ENCODE results near the gene SBF2.

SBF2 gene

DNA sequence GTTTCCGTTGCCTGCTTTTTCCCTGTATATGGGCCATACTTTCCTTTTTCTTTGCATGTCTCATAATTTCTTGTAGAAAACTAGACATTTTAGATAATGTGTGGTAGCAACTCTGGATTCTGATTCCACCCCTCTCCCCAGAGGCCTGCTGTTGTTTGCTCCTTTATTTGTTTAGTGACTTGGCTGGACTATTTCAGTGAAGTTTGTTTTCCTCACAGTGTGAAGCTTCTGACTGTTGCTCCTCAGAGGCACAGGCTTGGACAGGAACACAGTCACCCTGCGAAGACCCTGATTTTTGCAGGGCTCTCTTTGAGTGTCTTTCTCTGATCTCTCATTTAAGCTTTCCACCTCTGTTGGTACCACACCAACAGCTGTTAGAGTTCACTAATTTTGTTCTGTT, 557.7 kb downstream of the SBF2 start:
- no peak for DNase-seq

DNA sequence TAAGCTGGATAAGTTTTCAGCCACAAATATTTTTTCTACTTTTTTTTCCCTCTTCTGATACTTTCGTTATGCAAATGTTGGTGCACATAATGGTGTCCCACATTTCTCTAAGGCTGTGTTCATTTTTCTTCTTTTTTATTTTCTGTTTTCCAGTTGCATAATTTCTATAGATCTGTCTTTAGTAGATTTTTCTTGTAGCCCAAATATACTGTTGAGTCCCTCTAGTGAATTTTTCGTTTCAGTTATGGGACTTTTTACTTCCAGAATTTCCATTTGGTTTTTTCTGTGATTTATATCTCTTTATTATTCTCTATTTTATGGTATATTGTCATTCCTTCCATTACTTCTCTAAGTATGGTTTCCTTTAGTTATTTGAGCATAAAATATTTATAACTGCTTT, 558.1 kb downstream of the SBF2 start:
- DNase-seq = no peak

DNA sequence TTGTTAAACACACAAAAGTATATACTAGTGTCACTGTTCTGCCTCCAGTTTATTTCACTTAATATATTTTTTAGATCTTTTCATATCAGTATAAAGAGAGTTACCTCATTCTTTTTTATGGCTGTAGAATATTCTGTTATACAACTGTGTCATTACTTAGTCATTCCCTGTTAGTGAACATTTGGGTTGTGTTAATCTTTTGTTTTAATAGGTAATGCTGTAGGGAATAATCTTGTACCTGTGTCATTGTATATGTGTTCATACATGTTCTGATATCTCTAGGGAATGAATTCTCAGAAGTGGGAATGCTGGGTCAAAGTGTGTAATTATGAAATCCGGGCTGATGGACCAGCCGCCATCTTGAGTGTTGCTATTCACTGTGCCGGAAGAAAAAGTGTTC, 558.8 kb downstream of the SBF2 start:
- no peak for DNase-seq

DNA sequence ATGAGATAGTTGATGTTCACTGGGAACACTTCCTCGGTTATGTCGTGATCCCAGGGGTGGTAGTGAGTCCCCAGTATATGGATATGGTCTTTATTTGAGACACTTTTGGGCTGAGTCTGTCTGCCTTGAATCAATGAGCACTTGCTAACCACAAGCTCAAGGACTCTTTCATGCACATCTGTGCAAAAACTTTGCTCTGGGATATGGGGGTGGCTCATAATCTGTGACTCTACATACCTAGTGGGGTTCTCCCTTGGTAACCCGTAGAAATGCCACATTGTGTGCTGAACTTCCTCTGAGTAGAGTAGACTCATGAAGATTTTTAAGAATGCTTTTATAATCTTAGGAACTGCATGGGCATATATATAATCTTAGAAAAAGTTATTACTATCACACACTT, 560.8 kb downstream of the SBF2 start:
- no peak for DNase-seq

DNA sequence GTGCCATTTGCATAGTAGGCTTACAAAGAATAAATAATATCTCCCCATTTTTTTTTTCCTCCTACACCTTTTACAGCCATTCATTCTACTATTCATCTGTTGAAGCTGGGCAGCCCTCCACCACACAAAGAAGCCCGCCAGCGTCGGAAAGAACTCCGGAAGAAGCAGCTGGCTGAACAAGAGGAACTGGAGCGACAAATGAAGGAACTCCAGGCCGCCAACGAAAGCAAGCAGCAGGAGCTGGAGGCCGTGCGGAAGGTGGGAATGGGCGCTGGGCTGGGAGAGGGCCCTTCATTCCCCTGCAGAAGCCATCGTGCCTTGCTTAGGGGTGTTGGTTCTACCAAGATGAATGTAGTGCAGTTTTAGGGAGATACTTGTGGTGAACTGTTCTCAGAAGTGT, 561.6 kb downstream of the SBF2 start:
- no peak for DNase-seq

DNA sequence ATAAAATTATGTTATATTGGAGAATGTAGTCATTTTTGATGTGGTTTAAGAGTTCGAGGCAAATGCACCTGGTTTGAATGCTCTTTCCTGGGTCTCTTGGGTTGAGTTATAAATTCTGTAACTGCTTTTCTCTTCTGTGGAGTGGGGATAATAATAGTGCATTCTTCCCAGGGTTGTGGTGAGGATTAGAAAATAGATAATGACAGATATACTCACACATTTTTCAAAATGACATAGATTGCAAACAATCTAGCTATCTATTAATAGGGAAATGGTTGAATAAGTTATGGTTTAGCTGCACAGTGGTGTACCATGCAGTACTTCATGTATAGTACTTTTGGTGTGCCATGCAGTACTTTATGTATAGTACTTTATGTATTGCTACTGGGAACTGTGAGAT, 562.8 kb downstream of the SBF2 start:
- no peak for DNase-seq

Measured in kidney glomerular epithelial cell (primary cell).